Neural cell (in vitro differentiated cells): ENCODE measurements around the gene TEX14. TPM values are rescaled to one million over a fixed set of nuclear protein-coding genes. Genes with fewer than 3 reads are reported as not detected.

Experiments used
- H2AFZ ChIP-seq: fragments of 200-600, 300-800 bp; sonication (generic), shearing (Covaris generic); 2 replicates; pipeline ENCODE4 v1.6.0; 2014; ENCODE audit warnings: low read depth, mild to moderate bottlenecking, antibody characterized with exemption, low read length, moderate library complexity
- H3F3A ChIP-seq: fragments of 200-600 bp; shearing (Covaris generic); 2 replicates; pipeline ENCODE4 v1.6.1; 2016; ENCODE audit warnings: mild to moderate bottlenecking, moderate library complexity, mixed read lengths, antibody characterized with exemption, low read length; ENCODE audit not compliant: insufficient read depth, poor library complexity, severe bottlenecking
- H3K27ac ChIP-seq: fragments of 200-600, 300-800 bp; sonication (generic), shearing (Covaris generic); 2 replicates; pipeline ENCODE4 v1.5.1; 2014; ENCODE audit warnings: mild to moderate bottlenecking, low read length, moderate library complexity
- H3K27me3 ChIP-seq: fragments of 300-800, 200-600 bp; sonication (generic), shearing (Covaris generic); 2 replicates; pipeline ENCODE4 v1.6.0; 2014; ENCODE audit warnings: mild to moderate bottlenecking, low read depth, low read length, moderate library complexity; ENCODE audit not compliant: insufficient read depth
- H3K36me3 ChIP-seq: fragments of 300-800, 200-600 bp; sonication (generic), shearing (Covaris generic); 2 replicates; pipeline ENCODE4 v1.5.1; 2014; ENCODE audit warnings: mild to moderate bottlenecking, antibody characterized with exemption, low read length, moderate library complexity; ENCODE audit not compliant: insufficient read depth
- H3K4me2 ChIP-seq: fragments of 300-800, 200-600 bp; sonication (generic), shearing (Covaris generic); 2 replicates; pipeline ENCODE4 v1.6.0; 2014; ENCODE audit warnings: mild to moderate bottlenecking, low read length
- H3K4me3 ChIP-seq: fragments of 300-800, 200-600 bp; sonication (generic), shearing (Covaris generic); 2 replicates; pipeline ENCODE4 v1.5.1; 2014; ENCODE audit warnings: mild to moderate bottlenecking, low read length, moderate library complexity
- H3K79me2 ChIP-seq: fragments of 200-600 bp; shearing (Covaris generic); replicated peaks from 2 replicates; pipeline ENCODE4 v1.6.0; 2014; ENCODE audit warnings: mild to moderate bottlenecking, low read length, moderate library complexity; ENCODE audit not compliant: insufficient read depth
- H3K9ac ChIP-seq: fragments of 300-800, 200-600 bp; sonication (generic), shearing (Covaris generic); 2 replicates; pipeline ENCODE4 v1.6.1; 2016; ENCODE audit warnings: mild to moderate bottlenecking, low read length, mixed read lengths
- H3K9me2 ChIP-seq: fragments of 200-600 bp; shearing (Covaris generic); 2 replicates; pipeline ENCODE4 v1.6.1; 2016; ENCODE audit warnings: mild to moderate bottlenecking, low read length, mixed read lengths; ENCODE audit not compliant: insufficient read depth
- H3K9me3 ChIP-seq: fragments of 200-600, 300-800 bp; sonication (generic), shearing (Covaris generic); 2 replicates; pipeline ENCODE4 v1.6.1; 2016; ENCODE audit warnings: mild to moderate bottlenecking, mixed run types, low read length, moderate library complexity, mixed read lengths
- H4K20me1 ChIP-seq: fragments of 200-600 bp; shearing (Covaris generic); 2 replicates; pipeline ENCODE4 v1.6.1; 2016; ENCODE audit warnings: mild to moderate bottlenecking, mixed run types; ENCODE audit not compliant: insufficient read depth
- EZH2 ChIP-seq: fragments of 200-600, 300-800 bp; shearing (Covaris generic), sonication (generic); IDR thresholded peaks from 2 replicates; pipeline ENCODE4 v1.6.1; 2014; ENCODE audit warnings: antibody characterized with exemption, low read length, borderline replicate concordance, mild to moderate bottlenecking; ENCODE audit not compliant: insufficient read depth, poor library complexity, severe bottlenecking
- MXI1 ChIP-seq: fragments of 450-650 bp; conservative IDR thresholded peaks from 2 replicates; pipeline ENCODE4 v1.6.1; 2014; ENCODE audit warnings: antibody characterized with exemption, mild to moderate bottlenecking; ENCODE audit not compliant: poor library complexity, severe bottlenecking
- POLR2AphosphoS5 ChIP-seq: IDR thresholded peaks from 2 replicates; pipeline ENCODE4 v1.6.1; 2012
- SMC3 ChIP-seq: fragments of 450-650 bp; conservative IDR thresholded peaks from 2 replicates; pipeline ENCODE4 v1.6.1; 2014; ENCODE audit warnings: antibody characterized with exemption, mild to moderate bottlenecking, moderate library complexity; ENCODE audit not compliant: poor library complexity
- TAF1 ChIP-seq: IDR thresholded peaks from 2 replicates; pipeline ENCODE4 v1.6.1; 2012; ENCODE audit warnings: low read depth
- polyA plus RNA-seq: library from polyadenylated mRNA; depleted of rRNA; stranded (reverse); fragments of >200 nt; gene quantifications from 2 replicates; pipeline ENCODE4 v1.2.3, GENCODE V29; 2014
- TF ChIP-seq, protein P1 (sequence below): fragments of 450-650 bp; IDR thresholded peaks from 2 replicates; pipeline ENCODE4 v1.5.1; 2014; ENCODE audit warnings: antibody characterized with exemption, mild to moderate bottlenecking, moderate library complexity; ENCODE audit not compliant: poor library complexity, severe bottlenecking
- TF ChIP-seq, protein P2 (sequence below): IDR thresholded peaks from 2 replicates; pipeline ENCODE4 v1.6.1; 2012; ENCODE audit warnings: borderline replicate concordance

Gene TEX14
- polyA plus RNA-seq, 1 donor from 2014 or later: 1.4 TPM

DNA sequence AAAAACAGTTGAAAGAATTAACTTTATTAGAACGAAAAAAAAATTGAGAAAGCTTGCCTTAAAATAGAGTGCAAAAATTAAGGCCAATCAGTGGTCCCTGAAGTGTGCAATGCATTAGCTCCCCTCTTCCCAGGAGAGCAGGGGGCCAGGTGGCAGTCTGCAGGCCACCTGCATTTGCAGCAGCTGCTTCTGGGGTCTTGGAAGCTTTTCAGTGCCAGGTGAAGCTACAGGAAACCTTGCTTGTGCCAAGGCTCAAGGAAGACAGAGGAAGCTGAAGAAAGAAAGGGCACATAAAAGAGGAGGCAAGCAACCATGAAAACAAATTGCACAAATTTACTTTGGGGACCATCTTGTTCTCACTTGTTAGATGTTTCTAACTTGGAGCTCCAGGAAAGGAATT is 126.9 kb downstream of the TEX14 start:
- Histone ChIP-seq H3K9me2 (no peaks in the 10 kb centered on the region), H3K4me3 (no peak overlapping the region), H3K27me3 (no peaks in the 10 kb centered on the region), H4K20me1 (no peaks in the 10 kb centered on the region), H3K36me3 (no peaks in the 10 kb centered on the region), H3K79me2 (no peaks in the 10 kb centered on the region), H3F3A (no peaks in the 10 kb centered on the region), H3K4me2 (no peak overlapping the region), H3K9me3 (no peaks in the 10 kb centered on the region), H3K9ac (no peak overlapping the region), H3K27ac (no peak overlapping the region), H2AFZ (no peak overlapping the region)
- TF ChIP-seq, protein P1, sequence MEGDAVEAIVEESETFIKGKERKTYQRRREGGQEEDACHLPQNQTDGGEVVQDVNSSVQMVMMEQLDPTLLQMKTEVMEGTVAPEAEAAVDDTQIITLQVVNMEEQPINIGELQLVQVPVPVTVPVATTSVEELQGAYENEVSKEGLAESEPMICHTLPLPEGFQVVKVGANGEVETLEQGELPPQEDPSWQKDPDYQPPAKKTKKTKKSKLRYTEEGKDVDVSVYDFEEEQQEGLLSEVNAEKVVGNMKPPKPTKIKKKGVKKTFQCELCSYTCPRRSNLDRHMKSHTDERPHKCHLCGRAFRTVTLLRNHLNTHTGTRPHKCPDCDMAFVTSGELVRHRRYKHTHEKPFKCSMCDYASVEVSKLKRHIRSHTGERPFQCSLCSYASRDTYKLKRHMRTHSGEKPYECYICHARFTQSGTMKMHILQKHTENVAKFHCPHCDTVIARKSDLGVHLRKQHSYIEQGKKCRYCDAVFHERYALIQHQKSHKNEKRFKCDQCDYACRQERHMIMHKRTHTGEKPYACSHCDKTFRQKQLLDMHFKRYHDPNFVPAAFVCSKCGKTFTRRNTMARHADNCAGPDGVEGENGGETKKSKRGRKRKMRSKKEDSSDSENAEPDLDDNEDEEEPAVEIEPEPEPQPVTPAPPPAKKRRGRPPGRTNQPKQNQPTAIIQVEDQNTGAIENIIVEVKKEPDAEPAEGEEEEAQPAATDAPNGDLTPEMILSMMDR: no peak
- TF ChIP-seq EZH2 (no peak), POLR2AphosphoS5 (no peak), SMC3 (no peak), MXI1 (no peak), TAF1 (no peak)
- TF ChIP-seq, protein P2, sequence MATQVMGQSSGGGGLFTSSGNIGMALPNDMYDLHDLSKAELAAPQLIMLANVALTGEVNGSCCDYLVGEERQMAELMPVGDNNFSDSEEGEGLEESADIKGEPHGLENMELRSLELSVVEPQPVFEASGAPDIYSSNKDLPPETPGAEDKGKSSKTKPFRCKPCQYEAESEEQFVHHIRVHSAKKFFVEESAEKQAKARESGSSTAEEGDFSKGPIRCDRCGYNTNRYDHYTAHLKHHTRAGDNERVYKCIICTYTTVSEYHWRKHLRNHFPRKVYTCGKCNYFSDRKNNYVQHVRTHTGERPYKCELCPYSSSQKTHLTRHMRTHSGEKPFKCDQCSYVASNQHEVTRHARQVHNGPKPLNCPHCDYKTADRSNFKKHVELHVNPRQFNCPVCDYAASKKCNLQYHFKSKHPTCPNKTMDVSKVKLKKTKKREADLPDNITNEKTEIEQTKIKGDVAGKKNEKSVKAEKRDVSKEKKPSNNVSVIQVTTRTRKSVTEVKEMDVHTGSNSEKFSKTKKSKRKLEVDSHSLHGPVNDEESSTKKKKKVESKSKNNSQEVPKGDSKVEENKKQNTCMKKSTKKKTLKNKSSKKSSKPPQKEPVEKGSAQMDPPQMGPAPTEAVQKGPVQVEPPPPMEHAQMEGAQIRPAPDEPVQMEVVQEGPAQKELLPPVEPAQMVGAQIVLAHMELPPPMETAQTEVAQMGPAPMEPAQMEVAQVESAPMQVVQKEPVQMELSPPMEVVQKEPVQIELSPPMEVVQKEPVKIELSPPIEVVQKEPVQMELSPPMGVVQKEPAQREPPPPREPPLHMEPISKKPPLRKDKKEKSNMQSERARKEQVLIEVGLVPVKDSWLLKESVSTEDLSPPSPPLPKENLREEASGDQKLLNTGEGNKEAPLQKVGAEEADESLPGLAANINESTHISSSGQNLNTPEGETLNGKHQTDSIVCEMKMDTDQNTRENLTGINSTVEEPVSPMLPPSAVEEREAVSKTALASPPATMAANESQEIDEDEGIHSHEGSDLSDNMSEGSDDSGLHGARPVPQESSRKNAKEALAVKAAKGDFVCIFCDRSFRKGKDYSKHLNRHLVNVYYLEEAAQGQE: no peak

DNA sequence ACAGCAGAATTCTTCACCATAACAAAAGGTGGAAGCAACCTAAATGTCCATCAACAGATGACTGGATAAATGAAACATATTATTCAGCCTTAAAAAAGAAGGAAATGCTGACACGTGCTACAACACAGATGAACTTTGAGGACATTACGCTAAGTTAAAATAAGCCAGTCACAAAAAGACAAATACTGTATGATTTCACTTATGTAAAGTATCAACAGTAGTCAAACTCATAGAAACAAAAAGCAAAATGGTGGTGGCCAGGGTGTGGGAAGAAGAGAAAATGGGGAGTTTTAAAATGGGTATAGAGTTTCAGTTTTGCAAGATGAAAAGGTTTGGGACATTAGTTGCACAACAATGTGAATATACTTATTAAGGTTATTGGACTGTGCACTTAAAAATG is 127.6 kb downstream of the TEX14 start:
- TF ChIP-seq POLR2AphosphoS5: no peak
- Histone ChIP-seq H3F3A (no peaks in the 10 kb centered on the region), H3K4me3 (no peak overlapping the region), H3K27ac (no peak overlapping the region), H4K20me1 (no peaks in the 10 kb centered on the region), H3K36me3 (no peaks in the 10 kb centered on the region), H3K9me2 (no peaks in the 10 kb centered on the region), H3K79me2 (no peaks in the 10 kb centered on the region), H3K27me3 (no peaks in the 10 kb centered on the region), H3K4me2 (no peak overlapping the region), H3K9ac (no peak overlapping the region), H3K9me3 (no peaks in the 10 kb centered on the region), H2AFZ (no peak overlapping the region)

DNA sequence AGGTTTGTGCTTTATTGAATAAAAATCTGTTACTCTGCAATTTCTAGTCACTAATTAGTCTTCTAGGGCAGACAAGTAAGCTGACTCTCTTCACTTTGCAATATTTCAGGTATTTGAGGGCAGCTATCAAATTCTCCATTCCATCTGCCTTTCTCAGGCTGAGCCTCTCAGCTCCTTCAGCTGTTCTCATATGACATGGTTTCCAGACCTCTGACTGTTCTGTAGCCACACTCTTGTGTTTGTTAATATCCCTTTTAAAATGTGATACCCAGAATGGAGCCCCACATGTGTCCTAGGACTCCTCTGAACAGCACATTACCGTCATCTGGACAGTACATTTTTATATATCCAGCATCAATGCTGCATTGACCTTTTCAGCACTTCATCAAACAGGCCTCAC is 131.3 kb downstream of the TEX14 start:
- H3K9me3 ChIP-seq: no peaks in the 10 kb centered on the region
- H3F3A ChIP-seq: no peaks in the 10 kb centered on the region
- no peak overlapping the region for H3K4me2 ChIP-seq
- no peak overlapping the region for H3K27ac ChIP-seq
- H3K36me3 ChIP-seq: no peaks in the 10 kb centered on the region
- H3K27me3 ChIP-seq: no peaks in the 10 kb centered on the region
- TF ChIP-seq, protein P1: no peak
- no peak for TF ChIP-seq MXI1
- no peak for TF ChIP-seq TAF1
- H3K9me2 ChIP-seq: no peaks in the 10 kb centered on the region
- no peaks in the 10 kb centered on the region for H4K20me1 ChIP-seq
- H2AFZ ChIP-seq: no peak overlapping the region
- no peak overlapping the region for H3K4me3 ChIP-seq
- H3K79me2 ChIP-seq: no peaks in the 10 kb centered on the region
- H3K9ac ChIP-seq: no peak overlapping the region
